SK-N-SH treated with all-trans-retinoic acid at 6 μM for 48 hours (cell line): Measurements from ENCODE around the gene DNAJC27.

Source experiments
- ATAC-seq: fragments of 200-7000 bp; cut with Tn5 transposase; 3 replicates; pipeline ENCODE4 v1.9.1; 2020; ENCODE audit warnings: mild to moderate bottlenecking, moderate library complexity
- ARNTL ChIP-seq: fragments of 450-650 bp; formaldehyde crosslinking; IDR thresholded peaks from 2 replicates; pipeline ENCODE4 v1.5.0; 2020; ENCODE audit warnings: low read depth, mild to moderate bottlenecking, moderate library complexity, borderline replicate concordance
- BACH2 ChIP-seq: fragments of 250-450 bp; sonication (Bioruptor Pico); IDR thresholded peaks from 2 replicates; pipeline ENCODE4 v1.9.0; 2021; ENCODE audit warnings: mild to moderate bottlenecking, borderline replicate concordance
- CREB5 ChIP-seq: fragments of 250-450 bp; sonication (Bioruptor Pico); IDR thresholded peaks from 2 replicates; pipeline ENCODE4 v1.5.1; 2020; ENCODE audit warnings: low read depth, mild to moderate bottlenecking, moderate library complexity
- CSDC2 ChIP-seq: fragments of 250-450 bp; sonication (Bioruptor Pico); IDR thresholded peaks from 2 replicates; pipeline ENCODE4 v1.5.0; 2020; ENCODE audit warnings: mild to moderate bottlenecking, moderate library complexity
- CSRNP3 ChIP-seq: fragments of 250-450 bp; sonication (Bioruptor Pico); IDR thresholded peaks from 2 replicates; pipeline ENCODE4 v1.5.1; 2021; ENCODE audit warnings: mild to moderate bottlenecking, moderate library complexity
- ESRRG ChIP-seq: fragments of 250-450 bp; sonication (Bioruptor Pico); IDR thresholded peaks from 2 replicates; pipeline ENCODE4 v1.6.1; 2021; ENCODE audit warnings: mild to moderate bottlenecking
- GLIS3 ChIP-seq: fragments of 250-450 bp; sonication (Bioruptor Pico); IDR thresholded peaks from 2 replicates; pipeline ENCODE4 v1.5.0; 2020; ENCODE audit warnings: mild to moderate bottlenecking, moderate library complexity
- ISL1 ChIP-seq: fragments of 250-450 bp; sonication (Bioruptor Pico); IDR thresholded peaks from 2 replicates; pipeline ENCODE4 v2.1.2; 2022; ENCODE audit warnings: mild to moderate bottlenecking, moderate library complexity
- OSR1 ChIP-seq: fragments of 250-450 bp; sonication (Bioruptor Pico); IDR thresholded peaks from 2 replicates; pipeline ENCODE4 v1.8.0; 2022; ENCODE audit warnings: moderate library complexity, mild to moderate bottlenecking, inconsistent platforms
- PPARA ChIP-seq: fragments of 250-450 bp; sonication (Bioruptor Pico); IDR thresholded peaks from 2 replicates; pipeline ENCODE4 v1.5.0; 2020; ENCODE audit warnings: mild to moderate bottlenecking, borderline replicate concordance
- RARB ChIP-seq: fragments of 250-450 bp; sonication (Bioruptor Pico); IDR thresholded peaks from 2 replicates; pipeline ENCODE4 v1.8.0; 2021; ENCODE audit warnings: mild to moderate bottlenecking, moderate library complexity
- SNAI2 ChIP-seq: fragments of 250-450 bp; sonication (Bioruptor Pico); IDR thresholded peaks from 2 replicates; pipeline ENCODE4 v1.5.0; 2020; ENCODE audit warnings: mild to moderate bottlenecking, moderate library complexity
- TCF4 ChIP-seq: fragments of 250-450 bp; sonication (Bioruptor Pico); IDR thresholded peaks from 2 replicates; pipeline ENCODE4 v1.8.0; 2021; ENCODE audit warnings: mild to moderate bottlenecking, moderate library complexity, borderline replicate concordance
- TOX ChIP-seq: fragments of 250-450 bp; sonication (Bioruptor Pico); IDR thresholded peaks from 2 replicates; pipeline ENCODE4 v1.8.0; 2021; ENCODE audit warnings: mild to moderate bottlenecking, moderate library complexity, borderline replicate concordance
- ZC3H10 ChIP-seq: fragments of 250-450 bp; sonication (Bioruptor Pico); IDR thresholded peaks from 2 replicates; pipeline ENCODE4 v1.5.1; 2021; ENCODE audit warnings: mild to moderate bottlenecking, moderate library complexity
- ZFP3 ChIP-seq: fragments of 250-450 bp; sonication (Bioruptor Pico); IDR thresholded peaks from 2 replicates; pipeline ENCODE4 v1.5.0; 2020; ENCODE audit warnings: mild to moderate bottlenecking, moderate library complexity
- ZFP30 ChIP-seq: fragments of 450-650 bp; formaldehyde crosslinking; IDR thresholded peaks from 2 replicates; pipeline ENCODE4 v1.5.0; 2022; ENCODE audit warnings: mild to moderate bottlenecking, moderate library complexity
- ZNF565 ChIP-seq: fragments of 450-650 bp; formaldehyde crosslinking; conservative IDR thresholded peaks from 2 replicates; pipeline ENCODE4 v1.5.0; 2020; ENCODE audit warnings: low read depth, mild to moderate bottlenecking, moderate library complexity
- ZNF70 ChIP-seq: fragments of 450-650 bp; formaldehyde crosslinking; IDR thresholded peaks from 2 replicates; pipeline ENCODE4 v1.5.0; 2020; ENCODE audit warnings: mild to moderate bottlenecking, moderate library complexity
- ZNF8 ChIP-seq: fragments of 450-650 bp; formaldehyde crosslinking; IDR thresholded peaks from 2 replicates; pipeline ENCODE4 v1.5.0; 2020; ENCODE audit warnings: mild to moderate bottlenecking, moderate library complexity
- TF ChIP-seq, protein P1 (sequence below): fragments of 250-450 bp; sonication (Bioruptor Pico); IDR thresholded peaks from 2 replicates; pipeline ENCODE4 v1.5.0; 2020; ENCODE audit warnings: mild to moderate bottlenecking, moderate library complexity
- TF ChIP-seq, protein P2 (sequence below): fragments of 250-450 bp; sonication (Bioruptor Pico); IDR thresholded peaks from 2 replicates; pipeline ENCODE4 v1.8.0; 2020; ENCODE audit warnings: mild to moderate bottlenecking, moderate library complexity, borderline replicate concordance
- TF ChIP-seq, protein P3 (sequence below): fragments of 250-450 bp; sonication (Bioruptor Pico); IDR thresholded peaks from 2 replicates; pipeline ENCODE4 v1.8.0; 2021; ENCODE audit warnings: low read depth, mild to moderate bottlenecking, moderate library complexity, borderline replicate concordance

Gene DNAJC27

GRCh38 chr2:24917086-24917485 lies 54.7 kb downstream of the DNAJC27 start (continued):
- TF ChIP-seq, protein P1, sequence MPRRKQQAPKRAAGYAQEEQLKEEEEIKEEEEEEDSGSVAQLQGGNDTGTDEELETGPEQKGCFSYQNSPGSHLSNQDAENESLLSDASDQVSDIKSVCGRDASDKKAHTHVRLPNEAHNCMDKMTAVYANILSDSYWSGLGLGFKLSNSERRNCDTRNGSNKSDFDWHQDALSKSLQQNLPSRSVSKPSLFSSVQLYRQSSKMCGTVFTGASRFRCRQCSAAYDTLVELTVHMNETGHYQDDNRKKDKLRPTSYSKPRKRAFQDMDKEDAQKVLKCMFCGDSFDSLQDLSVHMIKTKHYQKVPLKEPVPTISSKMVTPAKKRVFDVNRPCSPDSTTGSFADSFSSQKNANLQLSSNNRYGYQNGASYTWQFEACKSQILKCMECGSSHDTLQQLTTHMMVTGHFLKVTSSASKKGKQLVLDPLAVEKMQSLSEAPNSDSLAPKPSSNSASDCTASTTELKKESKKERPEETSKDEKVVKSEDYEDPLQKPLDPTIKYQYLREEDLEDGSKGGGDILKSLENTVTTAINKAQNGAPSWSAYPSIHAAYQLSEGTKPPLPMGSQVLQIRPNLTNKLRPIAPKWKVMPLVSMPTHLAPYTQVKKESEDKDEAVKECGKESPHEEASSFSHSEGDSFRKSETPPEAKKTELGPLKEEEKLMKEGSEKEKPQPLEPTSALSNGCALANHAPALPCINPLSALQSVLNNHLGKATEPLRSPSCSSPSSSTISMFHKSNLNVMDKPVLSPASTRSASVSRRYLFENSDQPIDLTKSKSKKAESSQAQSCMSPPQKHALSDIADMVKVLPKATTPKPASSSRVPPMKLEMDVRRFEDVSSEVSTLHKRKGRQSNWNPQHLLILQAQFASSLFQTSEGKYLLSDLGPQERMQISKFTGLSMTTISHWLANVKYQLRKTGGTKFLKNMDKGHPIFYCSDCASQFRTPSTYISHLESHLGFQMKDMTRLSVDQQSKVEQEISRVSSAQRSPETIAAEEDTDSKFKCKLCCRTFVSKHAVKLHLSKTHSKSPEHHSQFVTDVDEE = no peak
- no peak for TF ChIP-seq ZFP30 (CRISPR knock-in tag)

- no peak for ATAC-seq
- TF ChIP-seq TOX = no peak
- TF ChIP-seq, protein P2, sequence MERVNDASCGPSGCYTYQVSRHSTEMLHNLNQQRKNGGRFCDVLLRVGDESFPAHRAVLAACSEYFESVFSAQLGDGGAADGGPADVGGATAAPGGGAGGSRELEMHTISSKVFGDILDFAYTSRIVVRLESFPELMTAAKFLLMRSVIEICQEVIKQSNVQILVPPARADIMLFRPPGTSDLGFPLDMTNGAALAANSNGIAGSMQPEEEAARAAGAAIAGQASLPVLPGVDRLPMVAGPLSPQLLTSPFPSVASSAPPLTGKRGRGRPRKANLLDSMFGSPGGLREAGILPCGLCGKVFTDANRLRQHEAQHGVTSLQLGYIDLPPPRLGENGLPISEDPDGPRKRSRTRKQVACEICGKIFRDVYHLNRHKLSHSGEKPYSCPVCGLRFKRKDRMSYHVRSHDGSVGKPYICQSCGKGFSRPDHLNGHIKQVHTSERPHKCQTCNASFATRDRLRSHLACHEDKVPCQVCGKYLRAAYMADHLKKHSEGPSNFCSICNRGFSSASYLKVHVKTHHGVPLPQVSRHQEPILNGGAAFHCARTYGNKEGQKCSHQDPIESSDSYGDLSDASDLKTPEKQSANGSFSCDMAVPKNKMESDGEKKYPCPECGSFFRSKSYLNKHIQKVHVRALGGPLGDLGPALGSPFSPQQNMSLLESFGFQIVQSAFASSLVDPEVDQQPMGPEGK (CRISPR knock-in tag) = no peak
- TF ChIP-seq ZC3H10 (CRISPR knock-in tag) = no peak
- TF ChIP-seq GLIS3 (CRISPR knock-in tag) = no peak
Measured at GRCh38 chr2:24915796-24916195, 56.0 kb downstream of the DNAJC27 start.

GRCh38 chr2:24915175-24915574 lies 56.6 kb downstream of the DNAJC27 start:
- TF ChIP-seq BACH2 (CRISPR knock-in tag) = no peak
- no peak for TF ChIP-seq ZNF70 (CRISPR knock-in tag)
- TF ChIP-seq ARNTL = no peak
- TF ChIP-seq ZNF8 (CRISPR knock-in tag) = no peak
- no peak for TF ChIP-seq SNAI2 (CRISPR knock-in tag)
- TF ChIP-seq TCF4 (CRISPR knock-in tag) = no peak
- no peak for TF ChIP-seq ZFP3 (CRISPR knock-in tag)
- no peak for TF ChIP-seq ISL1 (CRISPR knock-in tag)
- no peak for TF ChIP-seq CSDC2 (CRISPR knock-in tag)
- TF ChIP-seq ZFP30 (CRISPR knock-in tag) = no peak
- TF ChIP-seq CSRNP3 (CRISPR knock-in tag) = no peak
- TF ChIP-seq PPARA (CRISPR knock-in tag) = no peak
- TF ChIP-seq TOX = no peak
- TF ChIP-seq, protein P3, sequence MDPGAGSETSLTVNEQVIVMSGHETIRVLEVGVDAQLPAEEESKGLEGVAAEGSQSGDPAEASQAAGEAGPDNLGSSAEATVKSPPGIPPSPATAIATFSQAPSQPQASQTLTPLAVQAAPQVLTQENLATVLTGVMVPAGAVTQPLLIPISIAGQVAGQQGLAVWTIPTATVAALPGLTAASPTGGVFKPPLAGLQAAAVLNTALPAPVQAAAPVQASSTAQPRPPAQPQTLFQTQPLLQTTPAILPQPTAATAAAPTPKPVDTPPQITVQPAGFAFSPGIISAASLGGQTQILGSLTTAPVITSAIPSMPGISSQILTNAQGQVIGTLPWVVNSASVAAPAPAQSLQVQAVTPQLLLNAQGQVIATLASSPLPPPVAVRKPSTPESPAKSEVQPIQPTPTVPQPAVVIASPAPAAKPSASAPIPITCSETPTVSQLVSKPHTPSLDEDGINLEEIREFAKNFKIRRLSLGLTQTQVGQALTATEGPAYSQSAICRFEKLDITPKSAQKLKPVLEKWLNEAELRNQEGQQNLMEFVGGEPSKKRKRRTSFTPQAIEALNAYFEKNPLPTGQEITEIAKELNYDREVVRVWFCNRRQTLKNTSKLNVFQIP = no peak
- no peak for TF ChIP-seq ESRRG (CRISPR knock-in tag)
- TF ChIP-seq OSR1 (CRISPR knock-in tag) = no peak
- TF ChIP-seq, protein P1 = no peak
- ATAC-seq = no peak

- no peak for ATAC-seq
- no peak for TF ChIP-seq ZC3H10 (CRISPR knock-in tag)
- no peak for TF ChIP-seq CSRNP3 (CRISPR knock-in tag)
- TF ChIP-seq GLIS3 (CRISPR knock-in tag) = no peak
- TF ChIP-seq CREB5 (CRISPR knock-in tag) = no peak
- TF ChIP-seq ZFP30 (CRISPR knock-in tag) = no peak
- no peak for TF ChIP-seq BACH2 (CRISPR knock-in tag)
- TF ChIP-seq RARB (CRISPR knock-in tag) = no peak
- TF ChIP-seq ESRRG (CRISPR knock-in tag) = no peak
- no peak for TF ChIP-seq ARNTL
- TF ChIP-seq ZNF565 (CRISPR knock-in tag) = no peak
- no peak for TF ChIP-seq TOX
- no peak for TF ChIP-seq ISL1 (CRISPR knock-in tag)
Measured at GRCh38 chr2:24914713-24915112, 57.0 kb downstream of the DNAJC27 start.
